PC-9 (cell line): ENCODE data around the gene SELPLG. TPM values are rescaled to one million over a fixed set of nuclear protein-coding genes. Genes with fewer than 3 reads are reported as not detected.

ENCODE experiments used
- BruUV-seq: library from RNA; stranded (reverse); fragments of 400-500 nt; replicated peaks from 2 replicates; lab custom pipeline; 2021; lab: Mats Ljungman, UMichigan
- CTCF ChIA-PET: fragments of 300-600 bp; sonication (Branson Sonifier 250); formaldehyde crosslinking; loops from one replicate; lab custom pipeline; 2022; ENCODE audit warnings: antibody characterized with exemption; lab: Charles Lee
- POLR2A ChIA-PET: fragments of 300-600 bp; sonication (Branson Sonifier 250); formaldehyde crosslinking; loops from one replicate; lab custom pipeline; 2022; ENCODE audit warnings: antibody characterized with exemption; ENCODE audit not compliant: unreplicated experiment; lab: Charles Lee
- DNase-seq, 2 experiments: peaks; one replicate each; pipeline versions ENCODE4 v3.0.0 to v3.0.0-alpha.2; 2015 to 2022; ENCODE audit warnings: mixed read lengths in 1 of 2
- H2AFZ ChIP-seq: fragments of 200-600 bp; sonication (generic); 2 replicates; pipeline ENCODE4 v1.8.1; 2017; ENCODE audit warnings: antibody characterized with exemption
- H3F3A ChIP-seq: fragments of 200-600 bp; sonication (generic); 2 replicates; pipeline ENCODE4 v1.8.1; 2017; ENCODE audit warnings: antibody characterized with exemption, mild to moderate bottlenecking, low read depth; ENCODE audit not compliant: insufficient read depth
- H3K27ac ChIP-seq: fragments of 200-600 bp; sonication (generic); 2 replicates; pipeline ENCODE4 v1.6.1; 2016; ENCODE audit warnings: mixed run types
- H3K27me3 ChIP-seq: fragments of 200-600 bp; sonication (generic); 2 replicates; pipeline ENCODE4 v1.6.1; 2016; ENCODE audit warnings: low read depth, mixed run types; ENCODE audit not compliant: insufficient read depth
- H3K36me3 ChIP-seq: fragments of 200-600 bp; sonication (generic); 2 replicates; pipeline ENCODE4 v1.6.1; 2016; ENCODE audit warnings: low read depth, mixed run types
- H3K4me1 ChIP-seq: fragments of 200-600 bp; sonication (generic); replicated peaks from 2 replicates; pipeline ENCODE4 v1.6.1; 2016; ENCODE audit warnings: mixed run types; ENCODE audit not compliant: insufficient read depth
- H3K4me2 ChIP-seq: fragments of 200-600 bp; sonication (generic); 2 replicates; pipeline ENCODE4 v1.6.1; 2017; ENCODE audit warnings: mixed run types
- H3K4me3 ChIP-seq: fragments of 200-600 bp; sonication (generic); 2 replicates; pipeline ENCODE4 v1.6.1; 2016; ENCODE audit warnings: mixed run types
- H3K79me2 ChIP-seq: fragments of 200-600 bp; sonication (generic); 2 replicates; pipeline ENCODE4 v1.6.1; 2017; ENCODE audit warnings: low read depth, mixed run types
- H3K9me2 ChIP-seq: fragments of 200-600 bp; sonication (generic); 2 replicates; pipeline ENCODE4 v1.8.1; 2017; ENCODE audit warnings: mild to moderate bottlenecking; ENCODE audit not compliant: insufficient read depth
- H3K9me3 ChIP-seq: fragments of 200-600 bp; sonication (generic); 2 replicates; pipeline ENCODE4 v1.8.1; 2016; ENCODE audit warnings: low read depth; ENCODE audit not compliant: insufficient read depth
- H4K20me1 ChIP-seq: fragments of 200-600 bp; sonication (generic); 2 replicates; pipeline ENCODE4 v1.8.1; 2017; ENCODE audit not compliant: insufficient read depth
- EZH2 ChIP-seq: fragments of 200-600 bp; sonication (generic); IDR thresholded peaks from 2 replicates; pipeline ENCODE4 v1.8.0; 2017; ENCODE audit warnings: antibody characterized with exemption, low read depth
- intact Hi-C: fragments of 100-400 bp; cut with micrococcal nuclease; formaldehyde crosslinking; loops from one replicate; pipeline ENCODE4 v1.10.0; 2022; ENCODE audit not compliant: unreplicated experiment
- total RNA-seq: library from RNA; stranded (reverse); gene quantifications from 2 replicates; pipeline ENCODE4 v1.2.3, GENCODE V29; 2021
- TF ChIP-seq, protein P1 (sequence below): fragments of 200-600 bp; sonication (generic); conservative IDR thresholded peaks from 2 replicates; pipeline ENCODE4 v1.6.1; 2017; ENCODE audit warnings: mixed run types, antibody characterized with exemption, mild to moderate bottlenecking, moderate library complexity

The SELPLG gene
- total RNA-seq, 1 experiment from 2014 or later = 0.96 TPM

- Histone ChIP-seq H3K79me2 (no peaks in the 10 kb centered on the region), H2AFZ (no peak overlapping the region), H3K27me3 (no peaks in the 10 kb centered on the region), H3K4me3 (no peak overlapping the region), H3K27ac (no peak overlapping the region), H3K9me2 (no peaks in the 10 kb centered on the region), H3F3A (no peaks in the 10 kb centered on the region), H3K36me3 (no peaks in the 10 kb centered on the region), H3K9me3 (no peaks in the 10 kb centered on the region), H4K20me1 (no peaks in the 10 kb centered on the region), H3K4me2 (no peak overlapping the region), H3K4me1 (0 out of 2 replicates have a peak, but pooled peaks cover 5% of the 10 kb centered on the region)
- no TSS peak for BruUV-seq
- CTCF ChIA-PET = no interaction called here
- intact Hi-C loops = loop anchor here (10.0 kb wide), 2 partner anchors 99 to 699 kb away; partner anchors contain the start of gene FICD
- POLR2A ChIA-PET = interaction anchor here (0.7 kb wide), 1 partner anchor 220 kb away, joined by 3 read pairs; no protein-coding TSS in a partner anchor
- no peak for DNase-seq
- TF ChIP-seq EZH2 = no peak
- TF ChIP-seq, protein P1, sequence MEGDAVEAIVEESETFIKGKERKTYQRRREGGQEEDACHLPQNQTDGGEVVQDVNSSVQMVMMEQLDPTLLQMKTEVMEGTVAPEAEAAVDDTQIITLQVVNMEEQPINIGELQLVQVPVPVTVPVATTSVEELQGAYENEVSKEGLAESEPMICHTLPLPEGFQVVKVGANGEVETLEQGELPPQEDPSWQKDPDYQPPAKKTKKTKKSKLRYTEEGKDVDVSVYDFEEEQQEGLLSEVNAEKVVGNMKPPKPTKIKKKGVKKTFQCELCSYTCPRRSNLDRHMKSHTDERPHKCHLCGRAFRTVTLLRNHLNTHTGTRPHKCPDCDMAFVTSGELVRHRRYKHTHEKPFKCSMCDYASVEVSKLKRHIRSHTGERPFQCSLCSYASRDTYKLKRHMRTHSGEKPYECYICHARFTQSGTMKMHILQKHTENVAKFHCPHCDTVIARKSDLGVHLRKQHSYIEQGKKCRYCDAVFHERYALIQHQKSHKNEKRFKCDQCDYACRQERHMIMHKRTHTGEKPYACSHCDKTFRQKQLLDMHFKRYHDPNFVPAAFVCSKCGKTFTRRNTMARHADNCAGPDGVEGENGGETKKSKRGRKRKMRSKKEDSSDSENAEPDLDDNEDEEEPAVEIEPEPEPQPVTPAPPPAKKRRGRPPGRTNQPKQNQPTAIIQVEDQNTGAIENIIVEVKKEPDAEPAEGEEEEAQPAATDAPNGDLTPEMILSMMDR = no peak
Measured at GRCh38 chr12:108613548-108613947, 20.1 kb downstream of the SELPLG start.

- CTCF ChIA-PET = interaction anchor here (0.5 to 1.0 kb wide), 2 partner anchors 34 to 188 kb away, joined by 4 read pairs; no protein-coding TSS in a partner anchor
- H3K27me3 ChIP-seq = no peaks in the 10 kb centered on the region
Measured at GRCh38 chr12:108612788-108613282, 20.9 kb downstream of the SELPLG start.

GRCh38 chr12:108611884-108612415 lies 21.7 kb downstream of the SELPLG start:
- no peaks in the 10 kb centered on the region for H3K27me3 ChIP-seq
- CTCF ChIA-PET = interaction anchor here (0.6 to 1.0 kb wide), 2 partner anchors 189 to 741 kb away, joined by 4 to 8 read pairs; no protein-coding TSS in a partner anchor
- POLR2A ChIA-PET = no interaction called here
- intact Hi-C loops = loop anchor here (10.0 kb wide), 2 partner anchors 97 to 697 kb away; partner anchors contain the start of gene FICD
- TF ChIP-seq EZH2 = no peak
- TF ChIP-seq, protein P1 = peak; percentile 58
- H3F3A ChIP-seq = no peaks in the 10 kb centered on the region
- BruUV-seq = no TSS peak
- no peaks in the 10 kb centered on the region for H3K36me3 ChIP-seq
- H3K79me2 ChIP-seq = no peaks in the 10 kb centered on the region
- no peak overlapping the region for H3K4me2 ChIP-seq
- H3K9me2 ChIP-seq = no peaks in the 10 kb centered on the region
- no peak overlapping the region for H3K4me3 ChIP-seq
- H3K4me1 ChIP-seq = 0 out of 2 replicates have a peak, but pooled peaks cover 5% of the 10 kb centered on the region
- H3K9me3 ChIP-seq = no peaks in the 10 kb centered on the region
- no peak for DNase-seq
- H3K27ac ChIP-seq = no peak overlapping the region
- H2AFZ ChIP-seq = no peak overlapping the region
- no peaks in the 10 kb centered on the region for H4K20me1 ChIP-seq

More at GRCh38 chr12:108612788-108613282, 20.9 kb downstream of the SELPLG start:
- no peak overlapping the region for H3K4me2 ChIP-seq
- DNase-seq = no peak
- H4K20me1 ChIP-seq = no peaks in the 10 kb centered on the region
- H3K27ac ChIP-seq = no peak overlapping the region
- no peaks in the 10 kb centered on the region for H3F3A ChIP-seq
- no peaks in the 10 kb centered on the region for H3K9me2 ChIP-seq
- POLR2A ChIA-PET = no interaction called here
- H3K4me3 ChIP-seq = no peak overlapping the region
- TF ChIP-seq, protein P1 = no peak
- TF ChIP-seq EZH2 = no peak
- no peak overlapping the region for H2AFZ ChIP-seq
- H3K9me3 ChIP-seq = no peaks in the 10 kb centered on the region
- no TSS peak for BruUV-seq
- 0 out of 2 replicates have a peak, but pooled peaks cover 5% of the 10 kb centered on the region for H3K4me1 ChIP-seq
- intact Hi-C loops = loop anchor here (10.0 kb wide), 2 partner anchors 98 to 698 kb away; partner anchors contain the start of gene FICD
- H3K79me2 ChIP-seq = no peaks in the 10 kb centered on the region
- no peaks in the 10 kb centered on the region for H3K36me3 ChIP-seq
